GM21423 (cell line): ENCODE data around the gene LPXN.
A peak's percentile ranks its signal among the peaks of the same experiment; 100 is the strongest.

ENCODE experiments used
- ATAC-seq: cut with Tn5 transposase; IDR thresholded peaks from one replicate; pipeline ENCODE4 v1.9.1; 2021; ENCODE audit warnings: mild to moderate bottlenecking, moderate library complexity; ENCODE audit not compliant: unreplicated experiment

The LPXN gene

DNA sequence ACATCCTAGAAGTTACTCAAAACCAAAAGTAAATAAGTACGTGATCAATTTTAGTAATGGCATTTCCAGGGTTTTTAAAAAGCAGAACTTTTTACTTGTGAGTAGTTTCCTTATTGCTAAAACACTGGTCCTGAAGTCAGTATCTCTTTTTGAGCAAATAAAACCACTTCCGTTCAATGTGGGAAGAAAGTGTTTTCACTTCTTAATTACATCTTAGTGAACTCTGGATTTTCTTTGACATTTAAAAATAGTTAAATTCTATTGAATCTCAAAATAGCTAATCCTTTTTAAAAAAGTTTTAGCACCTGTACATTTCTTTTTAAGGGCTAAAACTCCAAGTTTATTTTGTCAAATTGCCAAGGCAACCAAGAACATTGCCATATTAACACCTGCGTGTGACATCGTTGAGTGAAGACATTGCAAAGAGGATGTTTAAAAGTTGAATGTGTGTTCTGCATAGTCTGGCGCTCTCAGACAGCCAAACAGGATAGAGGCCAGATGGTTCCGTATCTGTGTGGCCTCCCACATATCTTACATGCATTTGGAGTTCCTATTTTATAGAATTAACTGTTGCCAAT is 50.5 kb downstream of the LPXN start:
- ATAC-seq = peak; percentile 81

DNA sequence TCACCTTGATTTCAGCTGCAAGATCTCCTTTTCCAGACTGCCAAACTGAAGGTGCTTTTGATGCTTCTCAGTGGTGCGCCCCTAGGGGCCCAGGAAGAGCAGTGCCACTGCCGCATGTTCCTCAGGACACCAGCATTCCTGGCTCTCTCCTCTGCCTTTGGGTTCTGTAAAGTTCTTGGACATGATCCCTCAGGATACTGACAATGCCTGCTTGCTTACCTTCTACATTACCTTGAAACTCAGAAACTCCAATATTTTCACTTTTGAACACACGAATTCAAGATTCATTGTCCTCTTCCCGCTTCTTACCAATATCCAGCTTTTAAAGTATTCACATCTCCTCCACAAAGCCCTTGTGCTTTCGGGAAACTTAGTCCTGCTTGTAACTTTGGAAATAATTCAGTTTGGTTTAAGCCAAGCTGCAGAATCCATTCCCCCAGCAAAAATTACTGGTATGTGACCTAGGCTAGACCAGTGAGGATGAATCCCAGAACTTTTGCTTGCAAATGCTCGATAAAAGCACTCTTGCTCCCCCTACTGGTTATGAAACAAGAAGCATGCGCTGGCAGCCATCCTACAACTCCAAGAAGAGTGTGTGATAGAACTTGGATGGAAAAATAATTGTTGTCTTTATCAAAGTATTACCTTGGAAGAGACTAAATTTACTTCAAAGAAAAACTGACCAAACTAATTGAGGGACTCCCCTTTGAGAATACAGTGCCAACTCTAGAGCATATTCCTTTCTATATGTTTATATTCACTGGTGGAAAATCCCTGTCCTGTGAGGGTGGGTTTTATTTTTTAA is 51.2 kb downstream of the LPXN start:
- ATAC-seq = peak; percentile 47

DNA sequence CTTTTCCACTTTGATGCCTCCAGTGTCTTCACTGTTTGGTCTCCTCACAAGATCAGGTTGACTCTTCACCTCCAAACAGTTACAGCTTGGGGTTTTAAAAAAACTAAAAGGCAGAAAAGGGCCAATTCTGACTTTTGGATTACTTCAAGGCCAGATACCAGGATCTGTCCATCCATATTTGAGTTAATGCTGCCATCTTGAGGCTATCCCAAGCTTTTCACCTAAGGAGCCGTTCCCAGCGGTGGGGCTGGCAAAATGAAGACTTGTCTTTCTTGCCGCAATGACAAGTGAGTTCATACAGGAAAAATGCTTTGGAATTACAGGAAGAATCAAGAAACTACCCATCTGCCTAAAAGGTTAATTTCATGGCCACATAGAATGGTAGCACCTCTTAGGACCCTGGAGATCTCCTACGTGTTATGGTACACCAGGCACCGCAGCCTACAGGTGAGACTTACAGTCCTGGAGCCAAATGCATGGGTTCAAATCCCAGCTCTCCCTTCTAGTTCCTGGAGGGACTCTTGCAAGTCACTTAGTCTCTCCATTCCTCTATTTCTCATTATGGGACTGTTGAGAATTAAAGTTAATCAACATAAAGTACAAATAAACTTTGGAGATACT is 61.8 kb downstream of the LPXN start:
- peak; percentile 68 for ATAC-seq

DNA sequence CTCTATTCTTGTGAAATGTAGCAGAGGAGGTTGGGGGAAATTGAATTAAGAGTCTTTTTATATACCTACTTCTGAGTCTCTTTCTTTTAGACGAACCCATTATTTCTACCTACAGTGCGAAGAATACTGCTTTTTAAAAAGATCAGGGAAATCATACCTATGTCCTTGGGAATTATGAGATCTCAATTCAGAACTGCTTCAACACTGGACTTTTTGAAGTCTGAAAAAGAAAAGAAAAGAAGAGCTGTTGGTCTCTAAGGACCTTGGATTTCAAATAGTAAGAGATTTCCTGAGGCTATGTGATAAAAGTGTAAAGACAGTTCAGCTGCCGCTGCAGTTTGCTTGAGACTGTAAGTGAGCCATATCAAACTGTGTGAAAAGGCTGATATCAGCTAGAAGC is 64.0 kb downstream of the LPXN start:
- ATAC-seq = no peak

DNA sequence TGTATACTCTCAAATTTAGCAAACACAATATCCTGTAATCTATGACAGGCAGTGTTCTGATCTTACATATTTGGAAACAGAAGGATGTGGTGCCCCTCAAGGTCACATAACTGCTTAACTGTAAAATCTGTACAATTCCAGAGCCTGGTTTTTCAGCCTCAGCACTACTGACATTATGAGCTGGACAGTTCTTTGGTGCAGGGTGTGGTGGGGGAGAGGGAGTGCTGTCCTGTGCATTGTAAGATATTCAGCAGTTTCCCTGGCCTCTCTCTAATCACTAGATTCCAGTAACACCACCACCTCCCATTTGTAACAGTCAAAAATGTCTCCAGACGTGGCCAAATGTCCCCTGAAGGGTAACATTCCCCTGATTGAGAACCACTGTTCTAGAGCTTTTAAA is 65.9 kb downstream of the LPXN start:
- ATAC-seq = no peak

DNA sequence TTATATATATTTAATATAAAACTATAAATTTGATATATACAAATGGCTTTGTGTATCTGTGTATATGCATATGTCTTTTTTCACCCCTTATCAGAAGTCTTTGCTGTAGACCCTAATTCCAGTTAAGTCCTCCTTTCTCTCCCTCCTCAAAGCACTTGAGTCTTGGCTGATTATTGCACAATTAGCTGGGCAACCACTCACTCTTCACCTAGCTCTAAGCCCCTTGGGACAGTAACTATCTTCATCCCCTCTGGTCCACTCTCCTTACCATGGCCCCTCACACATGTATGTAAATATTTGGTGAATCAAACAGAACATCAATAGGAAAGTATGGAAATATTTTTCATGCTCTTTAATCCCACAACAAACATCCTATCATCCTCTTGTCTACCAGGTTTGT is 66.8 kb downstream of the LPXN start:
- no peak for ATAC-seq

DNA sequence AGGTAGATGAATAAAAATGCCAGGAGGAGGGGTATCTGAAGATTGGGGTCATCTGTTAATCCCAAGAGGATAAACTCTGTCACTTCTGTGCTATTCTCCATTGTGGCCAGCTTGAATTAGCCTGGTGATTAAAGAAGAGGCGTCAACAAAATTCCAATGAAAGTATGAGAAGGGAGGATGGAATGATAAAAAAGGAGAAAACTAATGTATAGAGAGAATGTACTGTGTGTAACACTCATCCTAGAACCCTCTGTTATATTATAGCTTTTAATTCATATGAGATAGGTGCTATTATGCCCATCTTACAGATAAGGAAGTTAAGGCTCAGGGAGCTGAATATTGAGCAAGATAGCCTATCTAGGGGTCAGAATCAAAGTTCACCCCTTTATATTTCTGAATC is 67.7 kb downstream of the LPXN start, which contains the start of gene OR5B21:
Gene OR5B21, minus strand, starts transcription at position 101 of the 400 bp plus-strand sequence. Its CDS starts 0 bp downstream, at position 101.
- ATAC-seq = no peak

DNA sequence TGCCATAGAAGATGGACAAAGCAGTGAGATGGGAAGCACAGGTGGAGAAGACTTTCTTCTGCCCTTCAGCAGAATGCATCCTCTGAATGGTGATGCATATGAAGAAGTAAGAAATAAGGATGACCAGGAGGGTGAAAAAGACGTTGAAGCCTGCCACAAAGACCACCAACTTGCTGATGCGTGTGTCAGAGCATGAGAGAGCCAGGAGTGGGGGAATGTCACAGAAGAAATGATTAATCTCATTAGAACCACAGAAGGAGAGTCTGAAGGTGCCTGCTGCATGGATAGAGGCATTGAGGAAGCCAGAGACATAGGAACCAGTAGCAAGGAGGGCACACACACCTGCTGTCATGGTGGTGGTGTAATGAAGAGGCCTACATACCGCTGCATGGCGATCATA is 68.3 kb downstream of the LPXN start:
- ATAC-seq = no peak

DNA sequence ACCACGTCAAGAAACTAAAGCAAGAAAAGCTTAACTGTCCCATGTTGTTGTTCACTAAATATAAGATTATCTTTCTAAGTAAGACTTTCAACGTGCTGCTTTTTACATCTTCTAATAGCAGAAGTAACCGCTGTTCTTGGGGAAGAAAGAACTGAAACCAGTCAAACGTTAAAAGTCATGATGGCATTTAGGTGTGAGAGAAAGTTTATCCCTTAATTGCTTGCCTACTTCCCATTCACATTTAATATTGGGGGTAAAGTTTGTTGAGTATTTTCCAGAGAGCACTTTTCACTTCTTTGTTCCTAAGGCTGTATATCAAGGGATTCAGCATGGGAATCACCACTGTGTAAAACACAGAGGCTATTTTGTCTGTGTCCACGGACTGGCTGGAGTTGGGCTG is 68.7 kb downstream of the LPXN start:
- ATAC-seq = peak; percentile 33

DNA sequence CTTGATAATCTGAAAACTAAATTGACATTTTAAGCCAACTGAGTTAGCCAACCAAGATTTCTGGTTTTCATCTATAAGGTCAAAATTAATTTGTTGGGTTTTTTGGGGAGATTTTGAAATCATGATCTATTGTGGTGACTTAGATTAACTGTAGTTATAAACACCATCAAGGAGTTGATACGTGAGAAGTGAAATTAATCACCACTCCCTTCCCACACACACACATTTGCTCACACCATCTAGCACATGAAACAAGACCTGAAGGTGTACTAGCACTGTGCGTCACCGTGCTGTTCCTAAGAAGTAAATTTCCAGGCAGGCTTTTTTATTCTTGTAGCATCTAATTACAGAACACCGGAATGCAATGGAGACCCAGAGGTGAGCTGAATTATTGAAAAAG is 69.8 kb downstream of the LPXN start:
- no peak for ATAC-seq

DNA sequence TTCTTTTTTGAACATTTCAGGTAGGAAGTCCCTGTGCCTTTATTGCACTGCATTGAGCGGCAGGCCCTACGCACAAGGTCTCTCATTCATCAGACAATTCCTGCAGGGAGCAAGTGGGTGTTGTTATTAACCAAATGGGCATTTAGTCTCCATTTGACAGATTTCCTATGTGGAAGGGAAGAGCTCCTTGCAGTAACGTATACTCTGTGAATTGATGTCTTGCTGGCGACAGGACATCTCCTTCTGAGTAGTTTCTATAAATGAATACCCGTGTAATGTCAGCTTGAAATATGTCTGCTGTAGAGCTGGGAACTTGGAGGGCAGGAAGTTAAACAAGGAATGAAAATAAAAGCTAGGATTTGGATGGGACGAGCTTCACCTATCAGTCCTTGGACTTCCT is 71.4 kb downstream of the LPXN start:
- ATAC-seq = no peak

DNA sequence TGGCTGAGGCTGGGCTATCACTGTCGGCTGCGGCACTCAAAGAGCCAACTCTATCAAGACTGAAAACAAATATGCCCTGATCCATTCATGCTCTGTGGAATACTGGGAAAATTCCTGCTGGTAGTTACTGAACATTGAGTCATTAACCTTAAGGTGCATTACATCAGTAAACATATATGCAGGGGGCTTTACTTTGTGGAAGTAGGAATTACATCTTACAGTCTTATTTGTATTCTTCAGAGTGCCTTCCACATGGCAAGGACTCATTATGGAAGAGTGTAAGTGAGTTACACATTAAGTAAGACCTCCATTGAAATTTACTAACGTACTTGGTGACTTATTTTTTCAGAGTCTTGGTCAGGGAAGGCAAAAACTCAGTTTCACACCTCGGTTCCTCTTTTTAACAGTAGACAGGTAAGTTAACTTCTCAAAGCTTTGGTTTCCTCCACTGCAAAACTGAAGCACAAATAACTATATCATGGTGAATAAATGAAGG is 72.2 kb downstream of the LPXN start:
- ATAC-seq = peak; percentile 96

DNA sequence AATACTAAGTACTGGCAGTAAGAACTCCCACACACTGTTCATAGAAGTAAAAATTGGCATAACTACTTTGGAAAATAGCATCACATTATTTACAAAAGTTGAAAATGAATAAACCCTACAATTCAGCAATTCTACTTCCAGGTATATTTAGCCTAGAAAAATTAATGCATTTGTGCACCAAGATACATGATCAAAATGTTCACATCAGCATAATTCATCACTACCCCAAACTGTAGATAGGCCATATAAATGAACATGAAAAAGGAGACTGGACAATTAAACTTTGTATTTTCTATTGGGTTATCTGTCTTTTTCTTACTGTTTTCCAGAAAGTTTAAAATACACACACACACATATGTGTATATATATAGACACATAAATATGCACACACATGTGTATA is 73.7 kb downstream of the LPXN start:
- ATAC-seq = no peak

DNA sequence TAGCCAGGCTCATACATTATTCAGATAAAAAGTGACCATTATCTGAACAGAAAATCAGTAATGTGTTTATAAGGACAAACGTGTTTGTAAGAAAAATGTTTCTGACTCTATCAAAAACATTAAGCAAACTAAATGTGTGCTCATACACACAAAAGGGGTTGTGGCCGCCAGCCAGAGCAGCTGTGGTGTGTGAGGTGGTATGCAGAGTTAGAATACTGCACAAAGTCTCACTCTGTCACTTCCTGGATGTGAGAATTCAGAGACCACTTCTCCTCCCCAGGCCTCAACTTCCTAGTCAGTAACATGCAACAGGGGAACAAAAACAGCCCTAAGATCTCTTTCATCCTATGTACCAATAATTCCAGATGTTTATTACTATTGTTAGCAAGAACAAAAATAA is 77.2 kb downstream of the LPXN start:
- ATAC-seq = no peak

DNA sequence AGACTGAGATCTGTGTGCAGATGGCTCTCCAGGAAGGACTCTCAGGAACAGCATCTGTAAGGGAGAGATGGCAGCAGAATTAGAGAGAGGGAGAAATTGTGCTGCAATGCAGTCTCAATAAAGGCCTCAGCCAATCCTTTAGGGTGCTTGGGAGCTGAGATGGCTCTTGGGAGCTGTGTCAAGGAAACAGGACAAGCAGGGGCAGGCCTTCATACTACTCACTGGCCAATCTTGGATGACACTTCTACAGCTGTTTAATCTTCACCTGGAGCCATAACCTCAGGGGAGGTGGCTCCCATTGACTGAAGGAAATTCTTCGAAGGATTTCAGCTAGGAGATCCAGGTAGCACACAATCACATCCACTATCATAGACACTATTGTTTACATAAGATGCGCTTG is 77.7 kb downstream of the LPXN start:
- no peak for ATAC-seq

DNA sequence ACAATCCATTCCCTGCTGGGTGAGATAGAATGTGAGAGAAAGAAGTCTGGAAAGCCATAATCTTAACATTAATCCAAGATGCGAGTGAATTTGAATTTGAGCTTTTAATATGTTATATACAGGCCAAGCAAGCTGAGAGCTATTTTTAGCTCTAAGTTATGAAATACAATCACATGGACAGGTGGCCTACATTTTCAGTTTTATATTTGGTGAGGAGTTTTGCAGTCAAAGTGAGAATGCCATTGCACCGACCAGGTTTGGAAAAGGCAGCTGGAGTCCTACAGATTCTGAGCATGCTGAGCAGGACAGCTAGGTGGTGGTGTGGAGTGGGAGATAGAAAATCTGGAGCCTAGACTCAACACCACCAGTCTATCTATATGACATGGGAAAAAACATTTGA is 79.8 kb downstream of the LPXN start:
- peak; percentile 59 for ATAC-seq

DNA sequence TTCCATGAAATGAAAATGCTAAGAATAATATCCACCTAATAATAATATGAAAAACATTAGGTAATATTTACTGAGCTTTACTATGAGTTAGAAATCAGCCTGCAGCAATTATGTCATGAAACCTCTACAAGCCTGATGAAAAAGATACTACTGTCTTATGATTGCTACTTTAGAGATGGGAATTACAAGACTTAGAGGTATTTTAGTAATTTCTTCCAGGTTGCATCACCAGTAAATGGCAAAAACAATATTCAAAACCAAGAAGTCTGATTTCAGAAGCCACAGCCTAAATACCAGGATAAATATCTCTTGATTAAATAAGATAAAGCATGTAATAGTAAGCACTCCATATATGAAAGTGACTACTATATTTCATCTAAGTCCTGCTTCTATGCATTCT is 81.6 kb downstream of the LPXN start:
- ATAC-seq = no peak

DNA sequence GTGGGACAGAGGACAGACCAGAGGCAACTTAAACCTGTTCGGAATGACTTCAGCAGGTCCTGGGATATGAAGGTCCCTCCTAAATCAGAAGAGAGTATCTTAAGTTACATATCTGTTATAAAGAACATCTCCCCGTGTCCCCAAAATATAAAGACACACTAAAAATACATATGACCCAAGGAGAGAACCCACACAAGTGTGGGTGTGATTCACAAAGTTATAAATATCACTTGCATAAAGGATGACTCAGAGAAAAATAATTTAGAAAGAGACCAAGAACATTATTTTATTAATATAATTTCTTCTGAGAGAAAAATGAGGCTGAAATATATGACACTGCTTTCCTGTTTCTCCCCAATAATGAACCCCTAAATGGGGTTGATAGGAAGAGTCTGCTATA is 82.0 kb downstream of the LPXN start:
- ATAC-seq = no peak

DNA sequence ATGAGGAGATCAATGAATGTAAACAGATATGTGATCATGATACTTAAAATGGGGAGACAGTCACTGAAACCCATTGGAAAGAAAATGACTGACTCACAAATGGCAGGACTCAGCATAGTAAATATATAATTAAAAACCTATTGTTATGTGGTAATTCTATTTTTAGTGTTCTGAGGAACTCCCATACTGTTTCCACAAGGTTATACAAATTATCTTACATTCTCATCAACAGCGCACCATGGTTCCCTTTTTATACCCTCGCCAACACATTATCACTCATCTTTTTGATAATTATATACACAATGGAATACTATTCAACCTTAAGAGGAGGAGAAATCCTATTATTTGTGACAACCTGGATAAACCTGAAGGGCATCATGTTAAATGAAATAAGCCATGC is 84.8 kb downstream of the LPXN start:
- ATAC-seq = no peak

DNA sequence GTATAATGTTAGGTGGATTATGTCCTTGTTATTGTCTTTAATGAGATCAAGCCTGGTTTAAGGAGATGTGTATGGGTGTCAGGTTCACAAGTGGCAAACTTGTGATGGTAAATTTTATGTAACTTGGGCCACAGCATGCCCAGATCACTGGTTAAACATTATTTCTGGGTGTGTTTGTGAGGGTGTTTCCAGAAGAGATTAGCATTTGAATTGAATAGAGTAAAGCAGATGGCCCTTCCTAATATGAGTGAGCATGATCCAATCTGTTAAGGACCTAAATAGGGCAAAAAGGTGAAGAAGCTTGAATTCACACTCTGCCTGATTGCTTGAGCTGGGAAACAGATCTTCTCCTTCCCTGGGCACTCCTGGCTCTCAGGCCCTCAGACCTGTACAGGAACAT is 88.5 kb downstream of the LPXN start:
- no peak for ATAC-seq

DNA sequence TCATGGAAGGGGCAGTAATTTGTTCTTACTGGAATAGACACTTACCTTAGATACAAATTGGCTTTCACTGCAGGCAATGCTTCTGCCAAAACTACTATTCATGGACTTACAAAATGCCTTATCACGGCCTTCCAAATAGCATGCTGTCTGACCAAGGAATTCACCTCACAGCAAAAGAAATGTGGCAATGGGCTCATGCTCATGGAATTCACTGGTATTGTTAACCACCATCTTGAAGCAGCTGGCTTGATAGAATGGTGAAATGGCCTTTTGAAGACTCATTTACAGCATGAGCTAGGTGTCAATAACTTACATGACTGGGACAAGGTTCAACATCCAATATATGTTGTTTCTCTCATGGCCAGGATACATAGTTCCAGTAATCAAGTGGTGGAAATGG is 89.7 kb downstream of the LPXN start:
- ATAC-seq = no peak
